Activated CD8-positive, alpha-beta memory T cell treated with anti-CD3 and anti-CD28 coated beads, Interleukin-2, amount 50 U/mL, for 48 hours (primary cell): Measurements from ENCODE around the gene TMEM87B.

ENCODE experiments used
- DNase-seq: peaks from one replicate; pipeline ENCODE4 v3.0.0-alpha.2; 2020

Gene TMEM87B

DNA sequence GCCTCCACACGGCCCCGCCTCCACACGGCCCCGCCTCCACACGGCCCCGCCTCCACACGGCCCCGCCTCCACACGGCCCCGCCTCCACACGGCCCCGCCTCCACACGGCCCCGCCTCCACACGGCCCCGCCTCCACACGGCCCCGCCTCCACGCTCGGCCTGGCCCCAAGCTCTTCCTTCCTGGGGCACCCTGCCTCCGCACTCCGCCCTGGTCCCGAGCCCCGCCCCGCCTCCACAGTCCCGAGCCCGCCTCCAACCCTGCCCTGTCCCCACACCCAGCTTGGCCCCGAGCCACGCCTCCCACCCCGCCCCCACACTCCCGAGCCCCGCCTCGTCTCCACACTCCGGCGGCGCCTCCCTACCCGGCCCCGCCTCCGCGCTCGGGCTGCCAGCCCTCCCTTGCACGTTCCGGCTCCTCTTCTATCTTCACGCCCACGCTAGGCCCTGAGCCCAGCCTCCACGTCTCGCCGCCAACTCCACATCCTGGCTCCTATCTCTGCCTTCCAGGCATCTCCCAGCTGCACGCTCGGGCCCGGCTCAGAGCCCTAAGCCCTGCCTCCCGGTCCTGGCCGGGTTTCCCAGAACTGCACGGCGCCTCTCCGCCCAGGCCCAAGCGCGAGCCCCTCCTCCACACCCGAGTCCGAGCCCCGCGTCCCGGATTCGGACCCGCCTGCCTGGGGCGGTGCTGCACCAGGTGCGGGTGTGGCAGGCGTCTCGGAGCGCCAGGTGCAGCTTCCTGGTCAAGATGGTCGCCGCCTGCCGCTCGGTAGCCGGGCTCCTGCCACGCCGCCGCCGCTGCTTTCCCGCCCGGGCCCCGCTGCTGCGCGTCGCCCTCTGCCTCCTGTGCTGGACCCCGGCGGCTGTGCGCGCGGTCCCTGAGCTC is at the start of gene TMEM87B:
Gene TMEM87B, plus strand, starts transcription at position 423 of the 883 bp plus-strand sequence. Its CDS starts 323 bp downstream, at position 746.
- peak; percentile 97 for DNase-seq

DNA sequence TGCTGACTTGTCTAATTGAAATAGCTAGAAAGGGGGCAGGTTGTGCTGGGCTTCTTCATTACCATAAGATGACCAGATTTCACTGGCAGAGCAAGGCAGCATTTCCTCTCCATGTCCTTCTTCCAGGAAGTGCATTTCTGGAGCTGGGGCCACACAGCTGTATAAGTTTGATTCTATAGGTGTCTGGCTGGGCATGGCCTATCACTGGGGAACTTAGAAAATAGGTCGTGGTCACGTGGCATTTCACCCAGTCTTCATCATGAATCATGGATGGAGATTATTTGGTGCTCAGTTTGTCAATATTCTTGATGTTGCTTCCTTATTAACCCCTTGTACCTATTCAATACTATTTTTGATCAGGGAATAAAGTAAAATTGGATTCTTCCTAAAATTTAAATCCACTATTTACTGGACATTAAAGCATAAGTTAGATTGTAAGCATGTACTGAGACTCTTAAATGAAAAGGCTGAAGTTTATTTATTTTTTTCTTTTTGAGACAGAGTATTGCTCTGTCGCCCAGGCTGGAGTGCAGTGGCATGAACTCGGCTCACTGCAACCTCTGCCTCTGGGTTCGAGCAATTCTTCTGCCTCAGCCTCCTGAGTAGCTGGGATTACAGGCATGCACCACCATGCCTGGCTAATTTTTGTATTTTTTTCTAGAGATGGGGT is 49.5 kb upstream of the TMEM87B start:
- no peak for DNase-seq

DNA sequence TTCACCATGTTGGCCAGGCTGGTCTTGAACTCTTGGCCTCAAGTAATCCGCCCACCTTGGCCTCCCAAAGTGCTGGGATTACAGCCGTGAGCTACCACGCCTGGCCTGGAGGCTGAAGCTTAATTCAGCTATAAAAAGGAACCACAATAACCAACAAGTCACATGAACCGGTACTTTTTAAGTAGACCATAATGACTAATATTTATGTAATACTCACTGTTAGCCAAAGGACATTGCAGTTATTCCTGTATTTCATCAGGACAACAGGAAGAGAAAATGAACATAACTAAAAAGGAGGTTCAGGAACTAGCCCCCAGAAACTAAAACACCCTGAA is 49.0 kb upstream of the TMEM87B start:
- no peak for DNase-seq

DNA sequence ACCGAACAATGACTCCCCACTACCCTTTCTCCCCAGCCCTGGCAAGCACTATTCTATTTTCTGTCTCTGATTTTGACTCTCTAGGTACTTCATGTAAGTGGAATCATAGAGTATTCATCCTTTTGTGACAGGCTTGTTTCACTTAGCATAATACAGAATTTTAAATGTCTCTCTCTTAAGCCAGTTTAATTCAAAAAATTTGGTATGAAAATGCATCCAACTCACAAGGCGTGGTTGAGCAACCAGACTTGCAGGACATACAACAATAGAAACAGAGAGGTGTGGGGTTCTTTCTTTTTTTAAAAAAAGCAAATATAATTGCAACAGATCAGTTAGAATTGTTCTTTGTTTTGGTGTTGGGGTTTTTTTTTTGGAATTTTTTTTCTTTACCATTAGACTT is 47.6 kb upstream of the TMEM87B start:
- DNase-seq: no peak

- DNase-seq: no peak
These were observed 46.1 kb upstream of the TMEM87B start for GRCh38 chr2:112008910-112009485.

DNA sequence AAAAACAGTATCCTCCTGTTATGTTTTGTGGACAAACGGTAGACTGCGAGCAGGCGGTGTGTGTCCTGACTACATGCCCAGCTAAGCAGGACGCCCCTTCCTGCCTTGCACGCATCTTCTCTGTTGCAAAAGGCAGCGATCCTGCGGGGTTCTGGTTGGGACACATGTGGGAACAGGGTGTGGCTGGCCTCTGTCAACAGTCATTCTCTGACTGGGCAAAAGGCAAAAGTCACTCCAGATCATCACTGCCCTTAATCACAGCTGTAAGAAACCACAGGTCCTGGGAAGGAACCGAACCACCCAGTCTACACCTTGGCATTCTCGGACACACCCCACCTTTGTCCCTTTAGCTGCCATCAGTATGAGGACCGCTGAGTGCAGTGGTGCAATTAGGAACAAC is 44.3 kb upstream of the TMEM87B start:
- no peak for DNase-seq

DNA sequence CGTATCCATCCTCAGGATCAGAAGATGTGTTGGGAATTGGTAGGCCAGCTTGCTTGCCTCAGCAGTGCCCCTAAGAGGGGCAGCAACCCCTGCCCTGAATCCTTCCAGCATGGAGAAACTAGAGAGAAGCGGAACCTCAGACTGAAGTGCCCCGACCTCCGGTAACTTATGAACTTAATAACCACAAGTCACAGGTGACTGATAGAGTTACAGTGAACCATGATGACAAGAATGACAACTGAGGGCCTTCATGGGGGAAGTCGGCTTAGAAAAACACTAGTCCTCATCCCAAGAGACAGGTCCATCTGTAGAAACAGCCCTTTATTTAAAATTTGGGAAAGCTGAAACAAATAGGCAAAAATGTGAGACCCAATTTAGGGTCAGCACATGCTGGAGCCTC is 42.5 kb upstream of the TMEM87B start:
- DNase-seq: no peak

- no peak for DNase-seq
These were observed 36.2 kb upstream of the TMEM87B start for GRCh38 chr2:112018846-112019245.

DNA sequence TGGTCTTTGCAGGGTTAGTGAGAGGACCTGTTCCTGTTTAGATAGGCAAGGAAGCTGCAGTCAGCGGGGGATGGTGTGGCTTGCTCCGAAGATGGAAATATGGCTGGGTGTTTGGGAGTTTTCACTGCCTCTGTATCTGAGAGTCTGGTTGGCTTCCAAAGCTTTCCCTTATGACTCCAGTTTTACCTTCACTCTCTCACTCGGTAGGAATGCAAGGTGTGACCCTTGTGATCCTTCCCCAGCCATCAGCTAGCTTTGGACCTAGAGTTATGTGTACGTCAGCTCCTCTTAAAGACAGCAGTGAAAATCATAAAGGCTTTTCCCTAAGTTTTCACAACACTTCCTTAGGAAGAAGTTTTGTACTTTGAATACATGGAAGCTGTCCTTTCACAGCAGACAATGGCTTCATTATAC is 35.5 kb upstream of the TMEM87B start:
- no peak for DNase-seq

GRCh38 chr2:112020561-112020960 is 34.5 kb upstream of the TMEM87B start:
- no peak for DNase-seq

DNA sequence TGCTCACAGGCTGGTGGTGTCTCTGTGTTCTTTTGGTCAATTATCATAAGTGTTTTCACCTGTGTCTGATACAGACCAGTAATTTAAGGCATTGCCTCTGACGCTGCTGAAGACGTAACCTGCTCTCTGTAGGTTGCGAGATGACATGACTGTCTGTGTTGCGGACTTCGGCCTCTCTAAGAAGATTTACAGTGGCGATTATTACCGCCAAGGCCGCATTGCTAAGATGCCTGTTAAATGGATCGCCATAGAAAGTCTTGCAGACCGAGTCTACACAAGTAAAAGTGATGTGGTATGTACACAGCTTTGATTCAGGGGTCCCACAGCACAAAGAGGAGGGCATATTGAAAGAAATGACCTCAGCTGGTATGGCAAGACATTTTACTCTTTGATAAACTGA is 33.8 kb upstream of the TMEM87B start:
- no peak for DNase-seq

DNA sequence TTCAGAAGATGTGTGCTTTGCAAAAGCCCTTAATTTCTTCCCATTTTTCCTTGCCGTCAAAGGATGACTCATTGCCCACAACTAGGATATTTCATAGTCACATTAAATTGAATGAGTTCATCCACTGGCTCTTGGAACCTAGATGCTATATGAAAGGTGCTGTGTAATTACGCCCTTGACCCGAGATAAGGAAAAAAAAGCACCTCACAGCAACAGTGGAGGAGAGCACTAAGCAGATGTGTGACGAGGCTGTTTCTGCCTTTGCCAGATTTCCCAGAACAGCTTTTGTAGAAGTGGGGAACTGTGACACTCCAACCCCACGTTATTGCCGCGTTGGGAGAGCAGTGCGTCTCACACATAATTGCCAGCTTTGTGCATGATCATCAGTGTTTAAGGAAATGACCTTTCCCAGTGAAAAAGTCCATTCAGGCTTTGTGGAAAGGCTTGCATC is 33.3 kb upstream of the TMEM87B start:
- DNase-seq: no peak

DNA sequence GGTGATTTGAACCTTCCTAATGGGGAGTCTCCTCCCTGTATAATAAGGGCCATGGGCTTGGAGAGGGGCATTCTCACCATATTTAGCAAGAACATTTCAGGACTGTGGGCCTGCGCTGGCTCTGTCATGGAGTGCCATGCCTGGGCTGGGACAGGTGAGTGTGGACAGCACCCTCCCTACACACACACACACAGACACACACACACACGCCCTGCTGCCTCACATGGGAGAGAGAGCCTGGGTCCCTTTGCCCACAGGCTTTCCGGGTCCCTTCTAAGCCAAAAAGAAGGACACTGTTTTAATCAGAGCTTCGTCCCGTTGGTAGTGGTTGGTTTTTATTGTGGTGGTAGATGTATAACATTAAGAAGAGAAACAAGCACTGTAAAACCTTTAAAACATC is 31.4 kb upstream of the TMEM87B start:
- DNase-seq: no peak

DNA sequence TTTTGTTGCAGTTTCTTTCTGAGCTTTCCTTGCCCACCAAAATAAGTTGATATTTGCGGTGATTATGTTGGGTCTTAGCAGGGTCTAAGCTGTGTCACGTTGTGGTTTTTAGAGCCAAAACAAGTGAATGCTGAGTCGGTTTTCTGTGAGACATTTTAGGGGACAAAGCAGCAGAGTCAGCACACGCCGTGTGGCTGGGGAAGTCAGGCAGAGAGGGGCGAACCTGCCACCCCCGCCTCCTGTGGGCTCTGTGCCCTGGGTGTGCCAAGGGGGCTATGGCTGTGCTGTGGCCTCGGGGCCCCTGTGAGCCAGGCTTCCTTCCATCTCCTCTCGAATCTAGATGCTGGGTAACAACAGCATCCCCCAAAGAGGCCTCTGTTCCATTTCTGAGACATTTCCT is 30.8 kb upstream of the TMEM87B start:
- DNase-seq: no peak

DNA sequence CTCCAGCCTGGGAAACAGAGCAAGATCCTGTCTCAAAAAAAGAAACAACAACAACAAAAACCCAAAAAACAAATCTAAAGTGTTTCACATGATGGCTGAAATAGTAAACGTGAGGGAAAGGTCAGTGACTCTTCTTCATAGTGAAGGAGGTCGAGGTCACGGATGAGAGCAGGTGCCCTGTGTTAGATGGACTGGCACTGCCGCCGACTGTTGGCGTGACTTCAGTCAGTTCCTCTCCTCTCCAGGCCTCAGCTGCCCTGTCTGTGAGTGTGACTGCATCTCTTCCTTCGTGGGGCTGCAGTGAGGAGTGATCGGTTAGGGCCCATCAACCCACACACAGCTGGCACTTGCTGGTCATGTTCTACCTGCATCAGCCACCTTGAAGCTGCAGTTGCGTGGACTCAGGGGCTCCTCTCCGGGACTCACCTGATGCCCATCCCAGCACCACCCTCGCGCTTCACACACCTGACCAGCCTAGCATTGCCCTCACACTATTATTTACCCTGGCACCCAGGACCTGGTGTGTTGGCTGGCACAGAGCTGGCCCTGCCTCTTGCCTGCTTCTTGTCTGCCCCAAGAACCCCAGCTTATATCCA is 30.1 kb upstream of the TMEM87B start:
- DNase-seq: no peak

GRCh38 chr2:112026509-112026908 is 28.6 kb upstream of the TMEM87B start:
- DNase-seq: no peak

DNA sequence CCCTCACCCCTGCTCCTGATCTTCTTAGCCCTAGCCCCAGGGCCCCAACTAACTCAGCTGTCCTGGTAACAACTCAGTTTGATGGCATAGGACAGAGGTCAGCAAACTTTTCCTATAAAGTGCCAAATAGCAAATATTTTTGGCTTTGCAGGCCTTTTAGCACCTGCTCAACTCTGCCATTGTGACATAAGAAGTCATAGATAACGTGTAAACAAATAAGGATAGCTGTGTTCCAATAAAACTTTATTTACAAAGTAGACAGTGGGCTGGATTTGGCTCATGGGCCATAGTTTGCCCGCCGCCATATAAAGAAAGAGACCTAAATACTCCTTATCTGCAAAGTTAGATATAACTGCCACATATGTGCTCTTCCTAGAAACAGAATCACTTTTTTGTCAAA is 27.3 kb upstream of the TMEM87B start:
- no peak for DNase-seq

GRCh38 chr2:112029164-112029563 is 25.9 kb upstream of the TMEM87B start:
- no peak for DNase-seq

- DNase-seq: no peak
These were observed 23.4 kb upstream of the TMEM87B start for GRCh38 chr2:112031473-112032223.

GRCh38 chr2:112032224-112032586 is 22.9 kb upstream of the TMEM87B start:
- DNase-seq: no peak

GRCh38 chr2:112032689-112033465 is 22.2 kb upstream of the TMEM87B start:
- no peak for DNase-seq

GRCh38 chr2:112033600-112033999 is 21.5 kb upstream of the TMEM87B start:
- no peak for DNase-seq
